NCI-H460 (cell line): ENCODE results near the gene GRAMD4. TPM values are rescaled to one million over a fixed set of nuclear protein-coding genes. Genes with fewer than 3 reads are reported as not detected.

ENCODE experiments used
- DNase-seq: peaks from one replicate; pipeline ENCODE4 v3.0.0-alpha.2; 2016; ENCODE audit warnings: low read depth; ENCODE audit errors: extremely low read depth
- total RNA-seq: library from RNA; depleted of rRNA; stranded (reverse); fragments of >200 nt; shearing (Covaris generic); gene quantifications from 2 replicates; pipeline ENCODE4 v1.2.3, GENCODE V29; 2014

GRAMD4 gene
- total RNA-seq, 1 experiment from 2014 or later: 4.8 TPM

GRCh38 chr22:46682011-46682731 lies 62.0 kb downstream of the GRAMD4 start:
- DNase-seq: no peak

GRCh38 chr22:46684706-46685105 lies 64.5 kb downstream of the GRAMD4 start:
- DNase-seq: no peak

GRCh38 chr22:46686221-46687047 lies 66.2 kb downstream of the GRAMD4 start:
- DNase-seq: no peak

GRCh38 chr22:46687048-46687444 lies 66.9 kb downstream of the GRAMD4 start:
- DNase-seq: no peak

GRCh38 chr22:46687460-46687859 lies 67.3 kb downstream of the GRAMD4 start:
- DNase-seq: no peak

- no peak for DNase-seq
Observed at GRCh38 chr22:46688949-46689348, 68.8 kb downstream of the GRAMD4 start.

GRCh38 chr22:46690146-46690545 lies 70.0 kb downstream of the GRAMD4 start:
- DNase-seq: no peak

GRCh38 chr22:46691571-46691970 lies 71.4 kb downstream of the GRAMD4 start:
- DNase-seq: no peak

- no peak for DNase-seq
Observed at GRCh38 chr22:46693634-46694415, 73.6 kb downstream of the GRAMD4 start.

- no peak for DNase-seq
Observed at GRCh38 chr22:46694416-46695170, 74.4 kb downstream of the GRAMD4 start.

GRCh38 chr22:46695346-46696228 lies 75.4 kb downstream of the GRAMD4 start:
- no peak for DNase-seq

- no peak for DNase-seq
Observed at GRCh38 chr22:46696229-46696518, 76.0 kb downstream of the GRAMD4 start.

- no peak for DNase-seq
Observed at GRCh38 chr22:46696614-46697013, 76.4 kb downstream of the GRAMD4 start.

GRCh38 chr22:46697811-46698515 lies 77.8 kb downstream of the GRAMD4 start:
- no peak for DNase-seq

- no peak for DNase-seq
Observed at GRCh38 chr22:46699091-46699490, 78.9 kb downstream of the GRAMD4 start.

GRCh38 chr22:46701262-46701661 lies 81.1 kb downstream of the GRAMD4 start:
- DNase-seq: no peak

- DNase-seq: no peak
Observed at GRCh38 chr22:46703171-46703995, 83.2 kb downstream of the GRAMD4 start.

- DNase-seq: no peak
Observed at GRCh38 chr22:46703996-46704370, 83.8 kb downstream of the GRAMD4 start.
